T-helper 1 cell treated with Interleukin-12 subunit alpha and Interleukin-12 subunit beta and Interleukin-4 antibody, amounts not matched to agents 30 ng/mL and 1 ng/mL, for 36 hours (primary cell): ENCODE results near the gene GOLGA6L10. TPM values are rescaled to one million over a fixed set of nuclear protein-coding genes. Genes with fewer than 3 reads are reported as not detected.
"Not testable (repeated sequence)": the region's sequence is repeated elsewhere in the genome, so short reads cannot be mapped to it uniquely, and the experiment has no call there.

Experiments
- intact Hi-C: fragments of 100-400 bp; cut with micrococcal nuclease; formaldehyde crosslinking; loops from one replicate; pipeline ENCODE4 v1.15.1; 2024
- total RNA-seq: library from RNA; stranded (reverse); gene quantifications from 2 replicates; pipeline ENCODE4 v1.2.3, GENCODE V29; 2022

The GOLGA6L10 gene
- total RNA-seq, 1 donor from 2014 or later: 0.37 TPM

DNA sequence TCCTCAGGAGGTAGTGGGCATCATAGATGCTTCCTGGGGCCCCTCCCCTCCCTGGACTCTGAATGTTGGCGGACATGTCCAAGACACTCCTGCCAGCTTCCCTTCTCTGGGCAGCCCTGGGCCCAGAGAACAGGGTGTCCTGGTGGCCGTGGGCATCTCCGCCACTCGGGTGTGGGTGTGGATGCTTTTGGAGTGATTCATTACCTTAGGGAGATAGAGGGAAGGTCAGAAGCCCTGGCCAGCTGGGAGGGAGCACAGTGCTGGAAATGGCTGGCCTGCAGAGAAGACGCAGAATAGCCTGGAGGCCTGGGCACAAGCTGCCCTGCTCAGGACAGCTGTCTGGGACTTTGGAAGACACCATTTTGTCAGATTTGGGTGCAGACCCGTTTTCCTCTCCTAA lies 48.9 kb downstream of the GOLGA6L10 start:
- intact Hi-C loops: not testable (repeated sequence)

DNA sequence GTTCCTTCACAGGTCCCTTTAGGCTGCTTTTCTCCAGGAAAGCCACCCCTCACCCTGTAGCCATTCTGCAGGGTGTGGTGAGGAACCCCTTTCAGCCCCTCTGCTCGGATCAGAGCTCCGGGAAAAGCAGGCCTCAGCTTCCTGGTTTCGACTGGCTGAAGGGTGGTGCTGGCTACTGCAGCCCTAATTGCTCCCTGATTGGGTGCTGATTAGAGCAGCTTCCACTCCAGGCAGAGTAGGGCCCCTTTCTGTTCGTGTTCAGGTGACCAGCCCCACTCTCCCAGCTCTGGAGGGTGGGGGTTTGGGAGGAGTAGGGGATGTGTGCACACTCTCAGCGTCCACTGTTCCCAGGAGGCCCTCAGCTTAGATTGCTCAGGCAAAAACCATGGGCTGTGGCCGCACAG lies 49.8 kb downstream of the GOLGA6L10 start:
- intact Hi-C loops: not testable (repeated sequence)

DNA sequence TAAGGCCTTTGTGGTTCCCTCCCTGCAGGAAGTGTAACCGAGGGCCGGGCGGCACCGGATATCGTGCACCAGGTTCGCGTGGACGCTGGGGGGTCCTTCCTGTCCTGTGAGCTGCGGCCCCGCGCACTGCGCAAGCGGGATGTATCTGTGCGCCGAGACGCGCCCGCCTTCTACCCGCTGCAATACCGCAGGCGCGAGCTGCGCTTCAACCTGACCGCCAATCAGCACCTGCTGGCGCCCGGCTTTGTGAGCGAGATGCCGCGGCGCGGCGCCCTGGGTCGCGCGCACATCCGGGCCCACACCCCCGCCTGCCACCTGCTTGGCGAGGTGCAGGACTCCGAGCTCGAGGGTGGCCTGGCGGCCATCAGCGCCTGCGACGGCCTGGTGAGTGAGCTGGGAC lies 50.8 kb downstream of the GOLGA6L10 start:
- intact Hi-C loops: no loop called here

DNA sequence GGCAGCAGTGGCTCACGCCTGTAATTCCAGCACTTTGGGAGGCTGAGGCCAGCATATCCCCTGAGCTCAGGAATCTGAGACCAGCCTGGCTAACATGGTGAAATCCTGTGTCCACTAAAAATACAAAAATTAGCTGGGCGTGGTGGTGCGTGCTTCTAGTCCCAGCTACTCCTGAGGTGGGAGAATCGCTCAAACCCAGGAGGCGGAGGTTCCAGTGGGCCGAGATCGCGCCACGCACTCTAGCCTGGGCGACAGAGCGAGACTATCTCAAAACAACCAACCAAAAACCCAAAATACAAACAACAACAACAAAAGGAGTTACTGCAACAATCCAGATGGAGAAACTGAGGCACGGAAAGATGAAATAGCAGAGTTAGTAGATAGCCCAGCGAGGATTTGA lies 51.2 kb downstream of the GOLGA6L10 start:
- intact Hi-C loops: no loop called here

DNA sequence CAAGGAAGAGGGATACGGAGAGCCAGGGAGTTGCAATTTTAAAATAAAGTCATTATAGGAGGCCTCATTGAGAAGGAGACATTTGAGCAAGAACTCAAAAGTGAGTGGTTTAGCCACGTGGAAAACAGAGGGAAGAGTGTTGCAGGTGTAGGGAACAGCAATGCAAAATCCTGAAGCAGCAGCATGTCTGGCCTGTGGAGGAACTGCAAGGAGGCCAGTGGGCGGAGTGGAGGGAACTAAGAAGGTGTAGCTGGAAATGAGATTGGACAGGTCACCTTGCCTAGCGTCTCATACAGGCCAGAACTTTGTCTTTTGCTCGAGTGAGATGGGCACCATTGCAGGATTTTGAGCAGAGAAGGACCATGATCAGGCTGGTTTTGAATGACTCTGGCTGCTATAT lies 51.7 kb downstream of the GOLGA6L10 start:
- intact Hi-C loops: no loop called here

DNA sequence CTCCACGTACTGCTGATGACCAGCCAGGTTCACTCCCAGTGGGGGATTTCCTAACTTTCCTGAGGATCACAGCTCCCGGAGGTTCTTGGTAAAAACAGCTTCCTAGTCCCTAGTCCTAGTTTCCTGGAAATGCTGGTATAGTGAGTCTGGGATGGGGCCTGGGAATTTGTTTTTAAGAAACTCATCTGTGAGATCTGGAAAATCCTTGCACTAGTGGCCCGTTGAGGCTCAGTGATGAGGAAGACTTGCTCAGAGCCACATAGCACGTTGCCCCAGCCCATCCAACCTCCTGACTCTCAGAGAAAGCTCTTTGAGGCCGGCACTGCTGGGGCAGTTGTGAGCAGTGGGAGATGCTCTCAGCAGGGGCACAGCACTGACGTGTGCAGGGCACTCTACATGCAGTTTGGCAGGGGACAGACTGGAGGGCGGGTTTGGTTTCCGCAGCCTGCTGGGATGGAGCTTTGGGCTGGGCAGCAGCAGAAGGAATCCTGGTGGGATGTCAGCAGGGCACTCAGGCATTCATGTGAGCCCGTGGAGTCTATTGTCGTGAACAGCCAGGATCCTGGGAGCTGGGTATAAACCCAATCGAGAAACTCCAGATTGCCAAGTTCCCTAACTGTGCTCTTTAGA lies 55.1 kb downstream of the GOLGA6L10 start:
- intact Hi-C loops: no loop called here

DNA sequence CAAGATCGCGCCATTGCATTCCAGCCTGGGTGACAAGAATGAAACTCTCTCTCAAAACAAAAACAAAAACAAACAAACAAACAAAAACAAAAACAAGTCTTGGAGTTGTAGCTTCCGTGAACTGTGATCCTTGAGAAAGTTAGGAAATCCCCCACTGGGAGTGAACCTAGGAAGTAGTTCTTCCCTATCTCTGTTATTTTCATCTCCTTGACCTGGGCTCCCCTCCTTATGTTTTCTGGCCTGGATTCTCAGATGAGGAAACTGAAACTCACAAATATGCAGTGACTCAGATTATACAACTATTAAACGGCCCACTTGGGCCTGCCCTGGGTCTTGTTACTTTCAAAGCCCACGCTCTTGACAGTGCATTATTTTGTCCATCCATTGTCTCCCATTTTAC lies 57.0 kb downstream of the GOLGA6L10 start:
- intact Hi-C loops: no loop called here

Other genes with a start within 250 kb of the GOLGA6L10 start
- gene EFL1, start 86.7 kb downstream of the GOLGA6L10 start, total RNA-seq: 23.0 and 25.9 TPM in 2 replicates
- gene SAXO2, start 86.7 kb downstream of the GOLGA6L10 start, total RNA-seq: 0.12 and 0.49 TPM in 2 replicates
- 1.1 and 1.3 TPM in 2 replicates for gene GOLGA6L9, start 80.3 kb upstream of the GOLGA6L10 start, total RNA-seq
- 1,659 and 1,668 TPM in 2 replicates for gene RPS17, start 191.0 kb upstream of the GOLGA6L10 start, total RNA-seq